DMS 273 (cell line): ENCODE measurements around the gene STAT5A.
"Not testable (repeated sequence)": the region's sequence is repeated elsewhere in the genome, so short reads cannot be mapped to it uniquely, and the experiment has no call there.

Source experiments
- DNase-seq: peaks from one replicate; lab custom pipeline; 2025; ENCODE audit not compliant: unreplicated experiment; lab: John Stamatoyannopoulos, UW

STAT5A gene

DNA sequence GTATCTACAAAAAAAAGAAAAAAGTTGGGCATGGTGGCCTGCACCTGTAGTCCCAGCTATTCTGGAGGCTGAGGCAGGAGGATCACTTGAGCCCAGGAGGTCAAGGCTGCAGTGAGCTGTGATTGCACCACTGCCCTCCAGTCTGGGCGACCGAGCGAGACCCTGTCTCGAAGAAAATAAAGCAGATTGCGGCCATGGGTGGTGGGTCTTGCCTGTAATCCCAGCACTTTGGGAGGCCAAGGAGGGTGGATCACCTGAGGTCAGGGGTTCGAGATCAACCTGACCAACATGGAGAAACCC is 16.7 kb downstream of the STAT5A start:
- not testable (repeated sequence) for DNase-seq

DNA sequence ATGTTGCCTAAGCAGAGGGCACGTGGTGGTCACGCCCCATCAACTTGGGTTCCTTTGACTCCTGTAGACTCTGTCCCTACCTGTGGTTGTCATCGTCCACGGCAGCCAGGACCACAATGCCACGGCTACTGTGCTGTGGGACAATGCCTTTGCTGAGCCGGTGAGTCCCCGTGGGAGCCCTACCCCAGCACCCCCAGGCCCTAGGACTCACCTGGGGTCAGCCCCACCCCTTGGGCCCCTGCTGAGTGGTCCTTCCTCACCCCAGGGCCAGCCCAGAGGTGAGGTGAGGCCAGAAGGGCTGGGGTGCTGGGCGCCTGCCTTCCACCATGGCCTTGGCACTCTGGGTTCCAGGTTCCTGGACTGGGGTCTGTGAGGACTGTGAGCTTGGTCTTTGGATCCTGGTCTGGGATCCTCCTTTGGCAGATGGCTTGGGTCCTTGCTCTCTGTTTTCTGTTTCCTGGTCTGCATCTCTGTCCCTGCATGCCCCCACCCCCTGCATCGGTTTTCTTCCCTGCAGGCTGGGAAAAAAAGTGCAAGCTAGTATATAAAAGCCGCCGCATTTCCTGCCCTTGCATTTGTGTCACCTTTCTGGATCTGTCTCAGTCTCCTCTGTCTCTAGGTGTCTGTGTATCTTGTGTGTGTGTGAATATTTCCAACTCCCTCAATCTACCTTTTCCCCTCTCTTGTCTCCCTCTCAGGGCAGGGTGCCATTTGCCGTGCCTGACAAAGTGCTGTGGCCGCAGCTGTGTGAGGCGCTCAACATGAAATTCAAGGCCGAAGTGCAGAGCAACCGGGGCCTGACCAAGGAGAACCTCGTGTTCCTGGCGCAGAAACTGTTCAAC is 17.5 kb downstream of the STAT5A start:
- DNase-seq: peak; percentile 26

DNA sequence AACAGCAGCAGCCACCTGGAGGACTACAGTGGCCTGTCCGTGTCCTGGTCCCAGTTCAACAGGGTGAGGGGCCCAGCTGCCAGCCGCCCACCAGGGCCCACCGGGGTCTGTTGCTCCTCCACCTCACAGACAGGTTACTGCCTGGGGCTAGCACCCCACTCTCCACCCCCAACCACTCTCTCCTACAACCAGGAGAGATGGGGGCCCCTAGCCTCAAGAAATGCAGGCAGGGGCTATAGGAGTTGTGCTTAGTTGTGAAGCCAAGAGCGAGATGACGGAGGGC is 18.0 kb downstream of the STAT5A start:
- DNase-seq: no peak

DNA sequence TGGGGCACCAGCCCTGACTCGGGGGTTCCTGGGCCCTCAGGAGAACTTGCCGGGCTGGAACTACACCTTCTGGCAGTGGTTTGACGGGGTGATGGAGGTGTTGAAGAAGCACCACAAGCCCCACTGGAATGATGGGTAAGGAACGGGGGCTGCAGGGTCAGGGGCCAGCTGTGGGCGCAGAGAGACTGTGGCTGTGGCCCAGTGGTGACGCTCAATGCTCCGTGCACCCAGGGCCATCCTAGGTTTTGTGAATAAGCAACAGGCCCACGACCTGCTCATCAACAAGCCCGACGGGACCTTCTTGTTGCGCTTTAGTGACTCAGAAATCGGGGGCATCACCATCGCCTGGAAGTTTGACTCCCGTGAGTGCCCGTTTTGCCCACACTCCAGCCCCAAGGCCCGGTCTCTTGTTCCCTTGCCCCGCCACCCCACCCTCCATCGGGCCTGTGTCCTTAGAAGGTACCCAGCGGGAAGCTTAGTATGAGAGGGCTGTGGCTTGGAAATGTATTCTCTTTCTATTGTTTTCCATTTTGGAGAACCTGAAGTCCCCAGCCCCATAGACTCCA is 19.1 kb downstream of the STAT5A start:
- DNase-seq: no peak

DNA sequence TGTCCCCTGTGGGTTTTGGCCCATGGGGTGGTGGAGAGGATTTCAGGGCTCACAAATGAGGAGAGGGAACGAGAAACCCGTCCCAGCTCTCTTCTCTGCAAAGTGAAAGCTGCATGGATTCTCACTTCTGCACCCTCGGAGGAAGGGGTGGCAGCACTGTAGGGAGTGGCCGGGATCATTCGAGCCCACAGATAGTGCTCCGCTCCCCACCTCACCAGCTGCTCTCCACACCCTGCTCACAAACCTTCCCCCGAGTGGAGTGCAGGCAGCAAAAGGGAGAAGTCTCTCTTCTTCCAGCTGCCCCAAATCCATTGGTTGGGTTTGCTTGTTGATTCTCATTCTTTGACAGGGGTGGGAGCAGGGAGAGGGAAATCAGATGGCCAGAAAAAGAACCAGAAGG is 20.1 kb downstream of the STAT5A start:
- DNase-seq: no peak

DNA sequence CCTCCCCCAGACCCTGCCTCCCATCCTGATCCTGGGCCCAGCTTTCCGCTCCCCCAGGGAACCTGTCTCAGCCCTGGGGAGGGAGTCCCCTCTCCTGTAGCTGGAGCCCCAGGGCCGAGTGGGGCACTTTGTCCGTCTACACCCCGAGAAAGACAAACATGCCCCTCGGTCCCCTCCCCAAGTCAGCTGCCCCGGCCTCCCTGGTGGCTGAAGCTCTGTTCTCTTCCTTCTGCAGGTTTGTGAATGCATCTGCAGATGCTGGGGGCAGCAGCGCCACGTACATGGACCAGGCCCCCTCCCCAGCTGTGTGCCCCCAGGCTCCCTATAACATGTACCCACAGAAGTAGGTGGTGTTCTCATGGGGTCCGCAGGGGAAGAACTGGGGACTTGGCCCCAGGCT is 20.8 kb downstream of the STAT5A start:
- DNase-seq: no peak

DNA sequence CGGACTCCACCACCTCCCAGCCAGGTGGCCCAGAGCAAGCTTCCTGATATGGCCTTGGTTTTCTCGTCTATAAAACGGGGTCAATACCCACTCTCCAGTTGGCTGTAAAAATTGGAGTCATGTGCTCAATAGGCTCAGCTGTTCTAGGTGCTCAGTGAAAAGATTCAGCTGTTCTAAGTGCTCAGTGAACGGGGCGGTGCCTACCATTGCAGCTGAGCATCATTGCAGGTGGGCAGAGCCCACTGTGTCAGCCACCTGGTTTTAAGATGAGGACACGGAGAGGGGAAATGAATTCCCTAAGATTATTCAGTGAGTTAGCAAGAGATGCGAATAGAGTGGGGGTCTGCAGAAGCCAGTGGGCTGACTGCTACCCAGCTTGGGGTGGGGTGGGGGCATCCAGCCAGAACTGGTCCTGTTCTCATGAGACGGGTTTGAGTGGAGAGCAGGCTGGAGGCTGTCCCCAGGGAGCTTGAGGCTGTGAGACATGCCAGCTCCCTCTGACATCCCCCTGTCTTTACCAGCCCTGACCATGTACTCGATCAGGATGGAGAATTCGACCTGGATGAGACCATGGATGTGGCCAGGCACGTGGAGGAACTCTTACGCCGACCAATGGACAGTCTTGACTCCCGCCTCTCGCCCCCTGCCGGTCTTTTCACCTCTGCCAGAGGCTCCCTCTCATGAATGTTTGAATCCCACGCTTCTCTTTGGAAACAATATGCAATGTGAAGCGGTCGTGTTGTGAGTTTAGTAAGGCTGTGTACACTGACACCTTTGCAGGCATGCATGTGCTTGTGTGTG is 21.9 kb downstream of the STAT5A start:
- no peak for DNase-seq

DNA sequence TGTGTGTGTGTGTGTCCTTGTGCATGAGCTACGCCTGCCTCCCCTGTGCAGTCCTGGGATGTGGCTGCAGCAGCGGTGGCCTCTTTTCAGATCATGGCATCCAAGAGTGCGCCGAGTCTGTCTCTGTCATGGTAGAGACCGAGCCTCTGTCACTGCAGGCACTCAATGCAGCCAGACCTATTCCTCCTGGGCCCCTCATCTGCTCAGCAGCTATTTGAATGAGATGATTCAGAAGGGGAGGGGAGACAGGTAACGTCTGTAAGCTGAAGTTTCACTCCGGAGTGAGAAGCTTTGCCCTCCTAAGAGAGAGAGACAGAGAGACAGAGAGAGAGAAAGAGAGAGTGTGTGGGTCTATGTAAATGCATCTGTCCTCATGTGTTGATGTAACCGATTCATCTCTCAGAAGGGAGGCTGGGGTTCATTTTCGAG is 22.5 kb downstream of the STAT5A start:
- no peak for DNase-seq

DNA sequence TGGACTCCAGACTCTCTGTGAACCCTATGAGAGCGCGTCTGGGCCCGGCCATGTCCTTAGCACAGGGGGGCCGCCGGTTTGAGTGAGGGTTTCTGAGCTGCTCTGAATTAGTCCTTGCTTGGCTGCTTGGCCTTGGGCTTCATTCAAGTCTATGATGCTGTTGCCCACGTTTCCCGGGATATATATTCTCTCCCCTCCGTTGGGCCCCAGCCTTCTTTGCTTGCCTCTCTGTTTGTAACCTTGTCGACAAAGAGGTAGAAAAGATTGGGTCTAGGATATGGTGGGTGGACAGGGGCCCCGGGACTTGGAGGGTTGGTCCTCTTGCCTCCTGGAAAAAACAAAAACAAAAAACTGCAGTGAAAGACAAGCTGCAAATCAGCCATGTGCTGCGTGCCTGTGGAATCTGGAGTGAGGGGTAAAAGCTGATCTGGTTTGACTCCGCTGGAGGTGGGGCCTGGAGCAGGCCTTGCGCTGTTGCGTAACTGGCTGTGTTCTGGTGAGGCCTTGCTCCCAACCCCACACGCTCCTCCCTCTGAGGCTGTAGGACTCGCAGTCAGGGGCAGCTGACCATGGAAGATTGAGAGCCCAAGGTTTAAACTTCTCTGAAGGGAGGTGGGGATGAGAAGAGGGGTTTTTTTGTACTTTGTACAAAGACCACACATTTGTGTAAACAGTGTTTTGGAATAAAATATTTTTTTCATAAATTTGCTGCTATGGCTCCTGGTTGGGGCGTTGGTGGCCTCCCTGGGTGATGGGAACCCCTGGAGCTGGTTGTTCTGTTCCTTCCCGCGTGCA is 23.1 kb downstream of the STAT5A start:
- no peak for DNase-seq

DNA sequence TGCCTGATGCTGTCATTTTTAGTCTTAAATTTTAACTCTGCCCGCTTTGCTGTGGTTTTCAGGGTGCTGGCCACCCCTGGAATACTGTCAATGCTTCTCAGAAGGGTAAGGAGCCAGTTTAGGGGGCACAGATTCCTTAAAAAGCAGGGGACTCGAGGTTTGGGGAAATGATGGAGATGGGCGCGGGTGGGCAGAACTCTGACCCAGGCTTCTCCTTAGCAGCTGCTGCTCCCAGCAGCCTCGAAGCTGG is 23.7 kb downstream of the STAT5A start:
- DNase-seq: no peak

DNA sequence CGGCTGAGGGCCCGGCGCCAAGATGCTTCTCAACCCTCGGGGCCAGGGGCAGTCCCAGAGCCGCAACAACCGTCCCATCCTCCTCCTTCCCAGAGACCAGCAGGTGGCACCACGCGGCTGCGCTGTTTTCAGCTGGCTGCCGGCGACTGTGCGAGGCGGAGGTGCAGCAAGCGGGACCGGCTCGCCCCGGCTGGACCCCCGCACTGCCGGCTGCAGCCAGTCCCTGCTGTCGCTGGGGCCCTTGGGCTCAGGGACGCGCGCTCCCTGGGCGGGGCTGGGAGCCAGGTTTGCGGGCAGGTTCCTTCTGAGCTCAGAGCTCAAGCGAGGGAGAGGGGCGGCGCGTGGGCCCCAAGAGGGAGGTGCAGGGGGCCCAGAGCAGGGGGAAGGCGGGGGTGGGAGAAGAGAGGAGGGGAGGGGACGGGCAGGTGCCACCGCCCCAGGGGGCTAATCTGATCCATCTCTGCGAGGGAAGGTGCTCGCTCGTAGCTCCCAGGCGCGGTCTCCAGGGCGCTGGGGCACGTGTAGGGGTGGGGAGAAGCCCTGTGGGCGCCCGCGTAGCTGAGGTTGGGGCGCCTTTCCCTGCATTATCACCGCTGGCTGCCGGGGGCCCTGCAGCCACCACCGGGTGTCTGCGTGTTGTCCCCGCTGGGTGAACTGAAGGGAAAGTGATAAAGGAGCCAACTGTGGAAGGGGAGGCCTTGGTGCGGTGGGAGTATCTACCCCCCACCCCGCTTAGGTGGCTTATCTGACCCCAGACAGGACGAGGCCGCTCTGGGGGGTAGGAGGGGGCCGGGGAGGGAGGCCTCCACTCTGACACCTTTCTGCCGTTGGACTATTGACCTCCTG is 24.2 kb downstream of the STAT5A start:
- DNase-seq: peak; percentile 97

DNA sequence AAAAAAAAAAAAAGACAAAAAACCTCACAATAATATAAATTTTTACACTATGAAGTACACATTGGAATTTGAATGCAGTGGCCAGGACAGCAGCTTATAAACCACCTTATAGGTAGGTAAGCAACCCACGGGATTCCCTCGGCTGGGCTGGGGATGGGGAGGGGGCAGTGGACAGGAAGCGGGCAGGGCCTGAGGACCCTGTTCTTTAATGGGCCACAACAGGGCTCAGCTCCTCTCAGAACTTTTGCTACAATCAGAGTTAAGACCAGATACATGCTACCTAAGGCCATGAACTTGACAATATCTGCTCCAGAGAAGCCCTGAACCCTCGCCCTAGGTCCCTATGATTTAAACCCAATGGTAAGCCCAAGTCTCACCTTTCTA is 25.1 kb downstream of the STAT5A start:
- no peak for DNase-seq

DNA sequence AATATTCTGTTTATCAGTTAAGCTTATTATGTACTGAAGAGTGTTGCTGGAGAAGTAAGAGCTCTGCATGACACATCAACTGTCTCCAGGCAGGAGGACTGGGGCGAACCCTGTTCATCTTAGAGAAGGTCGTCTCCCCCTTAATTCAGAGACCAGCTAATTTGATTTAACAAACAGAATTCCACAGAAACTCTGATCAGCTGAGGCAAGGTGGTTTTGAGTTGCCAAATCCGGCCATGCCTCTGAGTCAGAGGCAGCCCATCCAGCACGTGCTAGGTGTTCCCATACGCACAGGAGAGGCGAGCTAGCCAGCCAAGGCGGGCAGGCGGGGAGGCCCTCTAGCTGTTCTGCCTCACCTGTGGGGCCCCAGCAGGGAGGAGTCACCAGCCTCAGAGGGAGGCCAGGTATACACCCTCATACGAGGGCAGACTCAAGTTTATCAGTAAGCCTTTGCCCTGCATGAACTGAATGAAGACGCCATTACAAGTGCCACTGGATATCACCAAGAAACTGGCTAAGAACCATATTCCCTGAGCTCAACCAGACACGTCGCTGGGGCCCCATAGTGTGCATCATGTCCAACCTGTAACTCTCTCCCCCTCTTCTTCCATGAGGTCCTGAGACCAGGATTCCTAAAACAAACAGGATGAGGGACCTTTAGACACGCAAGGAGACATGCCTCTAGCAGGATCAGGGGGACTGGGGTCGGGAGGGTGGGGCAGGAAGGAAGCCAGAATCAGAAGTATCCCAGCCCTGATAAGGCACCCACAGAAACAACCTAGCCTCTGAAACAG is 25.7 kb downstream of the STAT5A start:
- DNase-seq: no peak

DNA sequence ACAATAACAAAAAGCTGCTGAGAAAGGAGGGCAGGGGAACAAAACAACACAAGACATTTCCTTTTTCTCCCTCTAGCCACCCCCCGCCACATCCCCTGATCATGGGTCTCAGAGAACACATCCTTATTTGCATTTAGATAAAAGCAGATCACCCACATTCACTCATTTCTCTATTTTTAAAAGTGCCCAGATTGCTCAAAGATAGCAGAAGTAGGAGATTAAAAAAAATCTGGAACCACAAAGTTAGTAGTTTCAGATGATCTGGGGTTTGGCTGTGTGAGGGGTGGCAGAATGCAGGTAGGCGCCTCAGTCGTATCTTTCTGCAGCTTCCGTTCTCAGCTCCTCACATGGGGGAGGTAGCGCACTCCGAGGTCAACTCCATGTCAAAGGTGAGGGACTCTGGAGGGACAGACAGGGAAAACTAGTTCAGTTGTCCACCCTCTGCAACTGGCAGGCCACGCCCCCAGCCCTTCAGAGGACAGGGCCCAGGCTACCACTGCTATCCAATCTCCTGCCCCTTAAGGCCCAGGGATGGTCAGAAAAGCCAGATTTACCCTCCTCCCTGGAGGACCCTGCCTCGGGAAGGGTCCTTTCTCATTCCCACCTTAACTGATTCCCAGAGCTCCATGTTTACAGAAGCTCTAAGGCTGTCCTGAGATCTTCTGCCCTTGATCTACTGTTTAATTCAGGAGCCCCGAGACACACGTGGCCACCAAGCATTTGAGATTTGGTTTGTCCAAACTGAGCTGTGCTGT is 27.3 kb downstream of the STAT5A start:
- no peak for DNase-seq

DNA sequence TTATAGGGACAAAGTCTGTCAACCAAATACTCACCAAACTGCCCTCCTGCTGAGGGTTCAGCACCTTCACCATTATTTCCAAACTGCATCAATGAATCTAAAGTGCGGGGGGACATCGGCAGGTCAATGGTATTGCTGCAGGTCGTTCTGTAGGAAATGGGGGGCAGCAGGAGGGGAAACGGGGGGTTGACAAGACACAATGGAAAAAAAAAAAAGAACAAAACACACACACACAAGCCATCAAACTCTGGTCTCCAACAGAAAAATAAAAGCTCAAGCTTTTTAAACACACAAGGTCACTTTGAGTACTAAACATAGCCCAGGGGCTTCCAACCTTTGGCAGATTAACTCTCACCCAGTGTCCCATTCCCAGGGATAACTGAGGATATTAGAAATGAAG is 28.5 kb downstream of the STAT5A start:
- DNase-seq: no peak

DNA sequence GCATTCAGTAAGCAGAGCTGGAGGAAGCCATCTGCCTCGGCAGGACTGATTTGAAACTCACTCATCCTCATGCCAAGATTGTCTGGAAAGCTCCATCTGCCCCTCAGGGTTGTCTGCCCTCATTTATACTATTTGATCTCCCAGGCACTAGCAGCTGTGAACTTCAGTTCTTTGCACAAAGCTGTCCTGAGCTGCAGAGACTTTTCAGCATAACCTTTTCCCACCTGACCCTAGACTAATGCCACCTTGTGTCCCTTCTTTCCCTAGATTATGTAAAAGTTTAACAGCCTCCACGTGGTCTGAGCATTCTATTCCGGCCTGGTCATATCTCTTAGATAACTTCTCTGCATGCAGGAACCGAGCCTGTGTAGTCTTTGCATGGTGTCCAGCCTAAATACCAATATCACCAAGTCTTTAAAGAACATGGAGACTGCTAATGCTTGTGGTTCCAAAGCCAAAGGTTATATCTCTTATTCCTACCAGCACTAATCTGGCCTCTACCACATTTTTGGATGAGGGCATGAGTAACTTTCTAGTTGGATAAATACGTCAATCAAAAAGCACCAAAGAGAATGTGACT is 29.1 kb downstream of the STAT5A start:
- peak; percentile 85 for DNase-seq

DNA sequence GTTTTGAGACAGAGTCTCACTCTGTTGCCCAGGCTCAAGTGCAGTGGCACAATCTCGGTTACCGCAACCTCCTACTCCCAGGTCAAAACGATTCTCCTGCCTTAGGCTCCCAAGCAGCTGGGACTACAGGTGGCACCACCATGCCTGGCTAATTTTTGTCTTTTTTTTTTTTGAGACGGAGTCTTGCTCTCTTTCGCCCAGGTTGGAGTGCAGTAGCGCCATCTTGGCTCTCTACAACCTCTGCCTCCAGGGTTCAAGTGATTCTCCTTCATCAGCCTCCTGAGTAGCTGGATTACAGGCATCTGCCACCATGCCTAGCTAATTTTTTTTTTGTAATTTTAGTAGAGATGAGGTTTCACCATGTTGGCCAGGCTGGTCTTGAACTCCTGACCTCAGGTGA is 29.7 kb downstream of the STAT5A start:
- DNase-seq: not testable (repeated sequence)

DNA sequence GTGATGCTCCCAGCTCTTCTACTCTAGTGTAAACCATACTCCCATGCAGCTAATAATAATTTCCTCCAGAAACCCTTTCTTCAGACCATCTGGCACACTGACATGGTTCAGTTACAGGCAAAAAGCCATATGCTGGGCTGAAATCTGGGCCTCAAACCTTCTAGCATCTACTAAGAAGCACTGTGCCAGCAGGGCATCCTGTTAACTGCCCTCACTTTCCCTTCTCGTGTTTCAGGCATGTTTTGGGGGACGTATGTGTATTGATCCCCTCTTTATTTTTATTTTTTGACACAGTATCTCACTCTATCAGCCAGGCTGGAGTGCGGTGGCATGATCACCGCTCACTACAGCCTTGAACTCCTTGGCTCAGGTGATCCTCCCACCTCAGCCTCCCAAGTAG is 33.3 kb downstream of the STAT5A start:
- peak; percentile 92 for DNase-seq
